ENCODE data around the gene MAG.
A peak's percentile ranks its signal among the peaks of the same experiment; 100 is the strongest.

Gene MAG

DNA sequence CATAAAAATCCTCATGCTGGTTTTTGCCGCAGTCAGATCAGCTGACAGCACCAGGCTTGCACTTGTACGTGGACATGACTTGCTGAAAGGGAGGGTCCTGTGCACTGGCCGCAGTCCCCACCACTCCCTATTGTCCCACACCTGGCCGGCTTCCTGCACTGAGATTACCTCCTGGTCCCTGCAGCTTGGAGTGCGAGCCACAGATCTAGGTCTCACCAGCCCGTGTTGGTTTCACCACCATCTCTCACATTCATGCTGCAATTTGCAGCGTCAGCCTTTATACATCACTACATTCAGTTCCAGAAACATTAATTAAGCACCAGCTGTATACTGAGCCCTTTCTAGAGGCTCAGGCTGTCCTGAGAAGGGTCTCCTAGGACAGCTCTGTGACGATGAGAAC, 22.1 kb downstream of the MAG start:
- WGBS (ENCODE audit: extremely low coverage, insufficient coverage, insufficient read length): no CpG with 5 or more reads among the region's 8 CpGs
- H3K4me2 ChIP-seq (ENCODE audit: low read length): no peak overlapping the region
- no peak overlapping the region for H3K27ac ChIP-seq (ENCODE audit: low read depth, low read length)
- no peak overlapping the region for H2BK5ac ChIP-seq (ENCODE audit: low read depth, low read length, poor library complexity)
- no peak overlapping the region for H2BK12ac ChIP-seq (ENCODE audit: low read length)
- H3K14ac ChIP-seq (ENCODE audit: low read length): no peak overlapping the region
- no peak overlapping the region for H2AFZ ChIP-seq (ENCODE audit: insufficient read depth, low read length, poor library complexity)
- H2AK5ac ChIP-seq (ENCODE audit: low read length): no peak overlapping the region
- peaks cover 6 to 13% of the 10 kb centered on the region in 2 experiments for H3K4me1 ChIP-seq (ENCODE audit: control insufficient read depth in 1 of 2, insufficient read depth in 2 of 2, low read length in 2 of 2)
- no peak overlapping the region for H4K8ac ChIP-seq (ENCODE audit: low read depth, low read length)
- no peak overlapping the region for H4K91ac ChIP-seq (ENCODE audit: low read depth, low read length)
- H3K79me1 ChIP-seq (ENCODE audit: low read length): no peaks in the 10 kb centered on the region
- no peak overlapping the region for H2BK120ac ChIP-seq (ENCODE audit: insufficient read depth, low read length, poor library complexity)
- no peak overlapping the region for H3K23ac ChIP-seq (ENCODE audit: low read length)
- H3K27me3 ChIP-seq (ENCODE audit: insufficient read depth, low read length): no peaks in the 10 kb centered on the region
- H3K9me3 ChIP-seq (ENCODE audit: insufficient read depth, low read depth, low read length): no peaks in the 10 kb centered on the region
- no peak overlapping the region for H4K12ac ChIP-seq (ENCODE audit: low read depth, low read length)
- DNase-seq: peak; percentile 29 to 52
- H3K9ac ChIP-seq (ENCODE audit: low read length): no peak overlapping the region
- H3K36me3 ChIP-seq (ENCODE audit: control insufficient read depth in 1 of 2, insufficient read depth in 2 of 2, low read length in 2 of 2): no peaks in the 10 kb centered on the region
- H3K79me2 ChIP-seq (ENCODE audit: control insufficient read depth, insufficient read depth, low read length, poor library complexity): no peaks in the 10 kb centered on the region
- no peak overlapping the region for H3K4me3 ChIP-seq (ENCODE audit: low read depth, low read length)
- no peak overlapping the region for H3K18ac ChIP-seq (ENCODE audit: low read length)
- H3K4ac ChIP-seq (ENCODE audit: low read depth, low read length): no peak overlapping the region

DNA sequence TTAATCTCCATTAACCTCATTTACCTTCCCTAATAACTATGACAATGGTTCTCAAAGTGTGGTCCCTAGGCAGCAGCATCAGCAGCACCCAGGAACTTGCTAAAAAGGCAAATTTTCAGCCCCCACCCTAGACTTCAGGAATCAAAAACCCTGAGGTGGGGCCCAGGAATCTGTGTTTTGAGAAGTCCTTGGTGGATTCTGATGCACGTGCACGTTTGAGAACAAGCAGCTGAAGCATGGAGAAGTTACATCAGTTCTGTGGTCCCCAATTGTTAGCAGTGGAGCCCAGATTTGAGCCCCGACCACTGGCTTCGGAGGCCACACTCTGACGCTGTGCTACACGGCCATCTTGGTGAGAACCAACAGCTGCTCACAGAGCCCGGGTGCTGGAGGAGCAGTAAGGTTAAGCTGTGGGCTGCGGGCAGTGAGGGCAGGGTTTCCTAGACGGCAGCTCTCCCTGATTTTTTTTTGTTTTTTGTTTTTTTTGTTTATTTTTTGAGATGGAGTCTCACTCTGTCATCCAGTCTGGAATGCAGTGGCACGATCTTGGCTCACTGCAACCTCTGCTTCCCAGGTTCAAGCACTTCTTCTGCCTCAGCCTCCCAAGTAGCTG, 23.0 kb downstream of the MAG start:
- Histone ChIP-seq H4K12ac (ENCODE audit: low read depth, low read length) (no peak overlapping the region), H2BK12ac (ENCODE audit: low read length) (no peak overlapping the region), H3K79me2 (ENCODE audit: control insufficient read depth, insufficient read depth, low read length, poor library complexity) (no peaks in the 10 kb centered on the region), H3K18ac (ENCODE audit: low read length) (no peak overlapping the region), H3K9me3 (ENCODE audit: insufficient read depth, low read depth, low read length) (no peaks in the 10 kb centered on the region), H2AK5ac (ENCODE audit: low read length) (no peak overlapping the region), H3K23ac (ENCODE audit: low read length) (no peak overlapping the region), H3K27me3 (ENCODE audit: insufficient read depth, low read length) (no peaks in the 10 kb centered on the region), H3K4ac (ENCODE audit: low read depth, low read length) (no peak overlapping the region), H3K9ac (ENCODE audit: low read length) (no peak overlapping the region), H3K14ac (ENCODE audit: low read length) (no peak overlapping the region), H3K27ac (ENCODE audit: low read depth, low read length) (no peak overlapping the region), H3K4me2 (ENCODE audit: low read length) (no peak overlapping the region), H3K36me3 (ENCODE audit: control insufficient read depth in 1 of 2, insufficient read depth in 2 of 2, low read length in 2 of 2) (no peaks in the 10 kb centered on the region), H4K91ac (ENCODE audit: low read depth, low read length) (no peak overlapping the region), H3K4me3 (ENCODE audit: low read depth, low read length) (no peak overlapping the region), H2BK120ac (ENCODE audit: insufficient read depth, low read length, poor library complexity) (no peak overlapping the region), H3K4me1 (ENCODE audit: control insufficient read depth in 1 of 2, insufficient read depth in 2 of 2, low read length in 2 of 2) (peaks cover 3 to 10% of the 10 kb centered on the region in 2 experiments), H2BK5ac (ENCODE audit: low read depth, low read length, poor library complexity) (no peak overlapping the region), H4K8ac (ENCODE audit: low read depth, low read length) (no peak overlapping the region), H3K79me1 (ENCODE audit: low read length) (no peaks in the 10 kb centered on the region), H2AFZ (ENCODE audit: insufficient read depth, low read length, poor library complexity) (no peak overlapping the region)
- no CpG with 5 or more reads among the region's 10 CpGs for whole genome bisulfite sequencing (ENCODE audit: extremely low coverage, insufficient coverage, insufficient read length)
- peak; percentile 68 to 85 for DNase-seq

DNA sequence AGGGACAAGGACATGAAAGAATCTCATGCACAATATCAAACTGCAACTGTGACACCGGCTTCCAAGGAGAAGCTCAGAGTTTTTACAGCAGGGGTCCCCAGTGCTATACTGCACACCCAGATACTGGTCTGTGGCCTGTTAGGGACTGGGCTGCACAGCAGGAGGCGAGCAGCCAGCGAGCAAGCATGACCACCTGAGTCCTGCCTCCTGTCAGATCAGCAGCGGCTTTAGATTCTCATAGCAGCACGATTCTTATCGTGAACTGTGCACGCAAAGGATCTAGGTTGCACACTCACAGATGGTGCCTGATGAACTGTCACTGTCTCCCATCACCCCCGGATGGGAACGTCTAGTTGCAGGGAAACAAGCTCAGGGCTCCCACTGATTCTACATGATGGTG, 23.9 kb downstream of the MAG start:
- Histone ChIP-seq H4K91ac (ENCODE audit: low read depth, low read length) (no peak overlapping the region), H3K4me2 (ENCODE audit: low read length) (no peak overlapping the region), H3K9ac (ENCODE audit: low read length) (no peak overlapping the region), H2BK120ac (ENCODE audit: insufficient read depth, low read length, poor library complexity) (no peak overlapping the region), H2AFZ (ENCODE audit: insufficient read depth, low read length, poor library complexity) (no peak overlapping the region), H3K4me1 (ENCODE audit: control insufficient read depth in 1 of 2, insufficient read depth in 2 of 2, low read length in 2 of 2) (peaks cover 0 to 5% of the 10 kb centered on the region in 2 experiments), H3K23ac (ENCODE audit: low read length) (no peak overlapping the region), H4K12ac (ENCODE audit: low read depth, low read length) (no peak overlapping the region), H3K79me2 (ENCODE audit: control insufficient read depth, insufficient read depth, low read length, poor library complexity) (no peaks in the 10 kb centered on the region), H3K9me3 (ENCODE audit: insufficient read depth, low read depth, low read length) (no peaks in the 10 kb centered on the region), H3K27me3 (ENCODE audit: insufficient read depth, low read length) (no peaks in the 10 kb centered on the region), H4K8ac (ENCODE audit: low read depth, low read length) (no peak overlapping the region), H3K79me1 (ENCODE audit: low read length) (no peaks in the 10 kb centered on the region), H2BK12ac (ENCODE audit: low read length) (no peak overlapping the region), H2BK5ac (ENCODE audit: low read depth, low read length, poor library complexity) (no peak overlapping the region), H3K14ac (ENCODE audit: low read length) (no peak overlapping the region), H3K18ac (ENCODE audit: low read length) (no peak overlapping the region), H3K27ac (ENCODE audit: low read depth, low read length) (no peak overlapping the region), H2AK5ac (ENCODE audit: low read length) (no peak overlapping the region), H3K4ac (ENCODE audit: low read depth, low read length) (no peak overlapping the region), H3K36me3 (ENCODE audit: control insufficient read depth in 1 of 2, insufficient read depth in 2 of 2, low read length in 2 of 2) (no peaks in the 10 kb centered on the region), H3K4me3 (ENCODE audit: low read depth, low read length) (no peak overlapping the region)
- no CpG with 5 or more reads among the region's 9 CpGs for WGBS (ENCODE audit: extremely low coverage, insufficient coverage, insufficient read length)
- DNase-seq: peak in 1 of 2 donors; percentile 36

DNA sequence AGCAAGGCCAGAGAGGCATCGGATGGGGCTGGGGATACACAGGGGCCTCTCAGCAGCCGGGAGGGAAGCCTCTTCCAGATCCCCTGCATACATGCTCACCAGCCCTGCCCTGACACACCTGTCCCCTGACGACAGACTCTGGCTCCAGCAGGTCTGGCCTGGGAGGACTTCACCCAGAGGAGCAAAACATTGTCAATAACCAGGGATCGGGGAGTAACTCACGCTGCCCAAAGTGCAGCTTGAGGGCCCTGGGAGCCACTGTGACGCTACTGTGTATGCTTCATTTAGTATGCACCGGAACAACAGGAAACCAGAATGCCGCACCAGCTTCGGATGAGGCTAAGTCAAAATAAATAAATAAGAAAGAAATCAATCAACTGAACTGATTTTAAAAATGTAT, 24.6 kb downstream of the MAG start:
- Histone ChIP-seq H4K91ac (ENCODE audit: low read depth, low read length) (no peak overlapping the region), H3K9ac (ENCODE audit: low read length) (no peak overlapping the region), H2BK5ac (ENCODE audit: low read depth, low read length, poor library complexity) (no peak overlapping the region), H3K4me1 (ENCODE audit: control insufficient read depth in 1 of 2, insufficient read depth in 2 of 2, low read length in 2 of 2) (peaks cover 0 to 5% of the 10 kb centered on the region in 2 experiments), H2BK12ac (ENCODE audit: low read length) (no peak overlapping the region), H3K27me3 (ENCODE audit: insufficient read depth, low read length) (no peaks in the 10 kb centered on the region), H2BK120ac (ENCODE audit: insufficient read depth, low read length, poor library complexity) (no peak overlapping the region), H3K36me3 (ENCODE audit: control insufficient read depth in 1 of 2, insufficient read depth in 2 of 2, low read length in 2 of 2) (no peaks in the 10 kb centered on the region), H3K9me3 (ENCODE audit: insufficient read depth, low read depth, low read length) (no peaks in the 10 kb centered on the region), H4K12ac (ENCODE audit: low read depth, low read length) (no peak overlapping the region), H4K8ac (ENCODE audit: low read depth, low read length) (no peak overlapping the region), H3K18ac (ENCODE audit: low read length) (no peak overlapping the region), H2AFZ (ENCODE audit: insufficient read depth, low read length, poor library complexity) (no peak overlapping the region), H3K4me2 (ENCODE audit: low read length) (no peak overlapping the region), H3K27ac (ENCODE audit: low read depth, low read length) (no peak overlapping the region), H3K4ac (ENCODE audit: low read depth, low read length) (no peak overlapping the region), H3K14ac (ENCODE audit: low read length) (no peak overlapping the region), H2AK5ac (ENCODE audit: low read length) (no peak overlapping the region), H3K4me3 (ENCODE audit: low read depth, low read length) (no peak overlapping the region), H3K23ac (ENCODE audit: low read length) (no peak overlapping the region), H3K79me2 (ENCODE audit: control insufficient read depth, insufficient read depth, low read length, poor library complexity) (no peaks in the 10 kb centered on the region), H3K79me1 (ENCODE audit: low read length) (no peaks in the 10 kb centered on the region)
- DNase-seq: no peak
- WGBS (ENCODE audit: extremely low coverage, insufficient coverage, insufficient read length): no CpG with 5 or more reads among the region's 9 CpGs
